Right lobe of liver (tissue), 4 donors: ENCODE data around the gene LMF2.

ENCODE experiments used
- POLR2A ChIP-seq: fragments of 450-650 bp; IDR thresholded peaks from one replicate; pipeline ENCODE4 v1.6.1; 2017; ENCODE audit warnings: antibody characterized with exemption, mild to moderate bottlenecking
- TF ChIP-seq, protein P1 (sequence below), 4 donors: fragments of 200-600 bp in 3 of 4; fragments of 450-650 bp in 1 of 4; IDR thresholded peaks; one replicate each; pipeline versions ENCODE4 v1.5.1 to v1.8.0; 2016 to 2022; ENCODE audit warnings: antibody characterized with exemption in 4 of 4, mild to moderate bottlenecking in 2 of 4
- donor health status: DM: no; HTN: no; CAD: no.
- donor health status: DM: no; HTN: no; CAD: no.
- donor health status: DM: no; HTN: yes; CAD: no.

DNA sequence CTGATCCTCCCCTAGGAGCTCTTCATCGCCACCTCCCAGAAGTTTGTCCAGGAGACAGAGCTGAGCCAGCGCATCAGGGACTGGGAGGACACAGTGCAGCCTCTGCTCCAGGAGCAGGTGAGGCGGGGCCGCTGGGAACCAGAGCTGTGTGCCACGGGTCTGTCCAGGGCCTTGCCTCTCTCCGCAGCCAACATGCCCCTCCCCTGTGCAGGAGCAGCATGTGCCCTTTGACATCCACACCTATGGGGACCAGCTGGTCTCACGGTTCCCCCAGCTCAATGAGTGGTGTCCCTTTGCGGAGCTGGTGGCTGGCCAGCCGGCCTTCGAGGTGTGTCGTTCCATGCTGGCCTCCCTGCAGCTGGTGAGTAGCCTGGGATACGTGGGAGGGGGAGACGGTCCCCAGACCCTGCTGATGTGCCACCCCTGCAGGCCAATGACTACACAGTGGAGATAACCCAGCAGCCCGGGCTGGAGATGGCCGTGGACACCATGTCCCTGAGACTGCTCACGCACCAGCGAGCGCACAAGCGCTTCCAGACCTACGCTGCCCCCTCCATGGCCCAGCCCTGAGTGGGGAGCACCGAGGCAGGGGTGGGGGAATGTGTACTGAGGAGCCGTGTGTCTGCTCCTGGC lies 15.4 kb upstream of the LMF2 start:
- TF ChIP-seq, protein P1, sequence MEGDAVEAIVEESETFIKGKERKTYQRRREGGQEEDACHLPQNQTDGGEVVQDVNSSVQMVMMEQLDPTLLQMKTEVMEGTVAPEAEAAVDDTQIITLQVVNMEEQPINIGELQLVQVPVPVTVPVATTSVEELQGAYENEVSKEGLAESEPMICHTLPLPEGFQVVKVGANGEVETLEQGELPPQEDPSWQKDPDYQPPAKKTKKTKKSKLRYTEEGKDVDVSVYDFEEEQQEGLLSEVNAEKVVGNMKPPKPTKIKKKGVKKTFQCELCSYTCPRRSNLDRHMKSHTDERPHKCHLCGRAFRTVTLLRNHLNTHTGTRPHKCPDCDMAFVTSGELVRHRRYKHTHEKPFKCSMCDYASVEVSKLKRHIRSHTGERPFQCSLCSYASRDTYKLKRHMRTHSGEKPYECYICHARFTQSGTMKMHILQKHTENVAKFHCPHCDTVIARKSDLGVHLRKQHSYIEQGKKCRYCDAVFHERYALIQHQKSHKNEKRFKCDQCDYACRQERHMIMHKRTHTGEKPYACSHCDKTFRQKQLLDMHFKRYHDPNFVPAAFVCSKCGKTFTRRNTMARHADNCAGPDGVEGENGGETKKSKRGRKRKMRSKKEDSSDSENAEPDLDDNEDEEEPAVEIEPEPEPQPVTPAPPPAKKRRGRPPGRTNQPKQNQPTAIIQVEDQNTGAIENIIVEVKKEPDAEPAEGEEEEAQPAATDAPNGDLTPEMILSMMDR (IDR thresholded peaks at IDR 0.05), result no peak
- no peak for TF ChIP-seq POLR2A
